22Rv1 (cell line): Measurements from ENCODE around the gene SPATA9.

Source experiments
- ZFX ChIP-seq: fragments of 450-650 bp; IDR thresholded peaks from 2 replicates; pipeline ENCODE4 v1.6.1; 2017; ENCODE audit warnings: antibody characterized with exemption, borderline replicate concordance
- TF ChIP-seq, protein P1 (sequence below): fragments of 450-650 bp; IDR thresholded peaks from 2 replicates; pipeline ENCODE4 v1.5.1; 2017; ENCODE audit warnings: mild to moderate bottlenecking

DNA sequence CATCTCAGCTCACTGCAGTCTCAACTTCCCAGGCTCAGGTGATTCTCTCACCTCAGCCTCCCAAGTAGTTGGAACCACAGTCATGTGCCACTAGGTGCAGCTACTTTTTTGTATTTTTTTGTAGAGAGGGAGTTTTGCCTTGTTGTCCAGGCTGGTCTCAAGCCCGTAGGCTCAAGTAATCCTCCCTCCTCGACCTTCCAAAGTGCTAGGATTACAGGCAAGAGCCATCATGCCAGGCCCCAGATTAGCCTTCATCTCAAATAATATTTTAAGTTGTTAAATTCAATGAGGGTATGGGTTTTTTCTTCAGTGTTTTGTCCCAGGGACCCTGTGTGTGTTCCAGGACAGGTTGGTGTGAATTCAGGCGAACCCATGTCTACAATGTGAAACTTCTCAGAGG is 48.7 kb downstream of the SPATA9 start:
- TF ChIP-seq, protein P1, sequence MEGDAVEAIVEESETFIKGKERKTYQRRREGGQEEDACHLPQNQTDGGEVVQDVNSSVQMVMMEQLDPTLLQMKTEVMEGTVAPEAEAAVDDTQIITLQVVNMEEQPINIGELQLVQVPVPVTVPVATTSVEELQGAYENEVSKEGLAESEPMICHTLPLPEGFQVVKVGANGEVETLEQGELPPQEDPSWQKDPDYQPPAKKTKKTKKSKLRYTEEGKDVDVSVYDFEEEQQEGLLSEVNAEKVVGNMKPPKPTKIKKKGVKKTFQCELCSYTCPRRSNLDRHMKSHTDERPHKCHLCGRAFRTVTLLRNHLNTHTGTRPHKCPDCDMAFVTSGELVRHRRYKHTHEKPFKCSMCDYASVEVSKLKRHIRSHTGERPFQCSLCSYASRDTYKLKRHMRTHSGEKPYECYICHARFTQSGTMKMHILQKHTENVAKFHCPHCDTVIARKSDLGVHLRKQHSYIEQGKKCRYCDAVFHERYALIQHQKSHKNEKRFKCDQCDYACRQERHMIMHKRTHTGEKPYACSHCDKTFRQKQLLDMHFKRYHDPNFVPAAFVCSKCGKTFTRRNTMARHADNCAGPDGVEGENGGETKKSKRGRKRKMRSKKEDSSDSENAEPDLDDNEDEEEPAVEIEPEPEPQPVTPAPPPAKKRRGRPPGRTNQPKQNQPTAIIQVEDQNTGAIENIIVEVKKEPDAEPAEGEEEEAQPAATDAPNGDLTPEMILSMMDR: no peak
- no peak for TF ChIP-seq ZFX
